Esophagus muscularis mucosa (tissue), 4 donors: ENCODE measurements around the gene LHB. TPM values are rescaled to one million over a fixed set of nuclear protein-coding genes. Genes with fewer than 3 reads are reported as not detected.

Experiments
- DNase-seq: peaks from one replicate; pipeline ENCODE4 v3.0.0-alpha.2; 2017; ENCODE audit errors: extremely low spot score
- H3K27ac ChIP-seq, 4 donors: fragments of 200-600 bp; sonication (generic); replicated peaks in 1 of 4; 1 replicate in 3 of 4; 2 replicates in 1 of 4; pipeline ENCODE4 v1.5.1; 2016 to 2019; ENCODE audit warnings: mild to moderate bottlenecking in 1 of 4
- H3K27me3 ChIP-seq, 4 donors: fragments of 200-600 bp; sonication (generic); one replicate each; pipeline versions ENCODE4 v1.5.1 to v1.6.0; 2016 to 2019
- H3K36me3 ChIP-seq, 4 donors: fragments of 200-600 bp; sonication (generic); one replicate each; pipeline ENCODE4 v1.5.1; 2016 to 2019
- H3K4me1 ChIP-seq, 4 donors: fragments of 200-600 bp; sonication (generic); one replicate each; pipeline ENCODE4 v1.5.1; 2016 to 2019
- H3K4me3 ChIP-seq, 4 donors: fragments of 200-600 bp; sonication (generic); 1 replicate in 2 of 4; 2 replicates in 2 of 4; pipeline ENCODE4 v1.5.1; 2016 to 2019; ENCODE audit warnings: mild to moderate bottlenecking in 4 of 4, moderate library complexity in 1 of 4
- H3K9me3 ChIP-seq, 4 donors: fragments of 200-600 bp; sonication (generic); 1 replicate in 3 of 4; 2 replicates in 1 of 4; pipeline ENCODE4 v1.5.1; 2016 to 2019
- CTCF ChIP-seq, 3 experiments: fragments of 200-600 bp in 2 of 3; fragments of 450-650 bp in 1 of 3; sonication (generic) in 2 of 3; IDR thresholded peaks; one replicate each; pipeline ENCODE4 v1.5.1; 2017 to 2019; ENCODE audit warnings: antibody characterized with exemption in 3 of 3, mild to moderate bottlenecking in 2 of 3, moderate library complexity in 1 of 3
- EP300 ChIP-seq: sonication (generic); formaldehyde crosslinking; IDR thresholded peaks from one replicate; pipeline ENCODE4 v1.6.1; 2017; ENCODE audit warnings: antibody characterized with exemption
- POLR2A ChIP-seq: fragments of 450-650 bp; IDR thresholded peaks from one replicate; pipeline ENCODE4 v1.6.1; 2017; ENCODE audit warnings: antibody characterized with exemption, moderate library complexity, mild to moderate bottlenecking, low read depth
- POLR2AphosphoS5 ChIP-seq, 2 donors: sonication (generic); formaldehyde crosslinking; IDR thresholded peaks; one replicate each; pipeline ENCODE4 v1.6.1; 2017; ENCODE audit warnings: antibody characterized with exemption in 2 of 2
- WGBS: methylation state at CpG from one replicate; pipeline ENCODE4 v1.1.5; 2018; 5-methylcytosine and 5-hydroxymethylcytosine counted together
- intact Hi-C: fragments of 100-400 bp; cut with DNase I; formaldehyde crosslinking; loops from one replicate; pipeline ENCODE4 v1.15.1; 2023
- total RNA-seq, 4 donors: library from RNA; depleted of rRNA; stranded (reverse); fragments of >200 nt; gene quantifications; one replicate each; pipeline versions ENCODE4 v1.1.0 to v1.2.1, GENCODE V29; 2016

Gene LHB
- total RNA-seq, 4 donors from 2014 or later, result not detected

- TF ChIP-seq POLR2AphosphoS5 (IDR thresholded peaks at IDR 0.05) (no peak), CTCF (IDR thresholded peaks at IDR 0.05) (no peak), POLR2A (no peak), EP300 (no peak)
- Histone ChIP-seq H3K27me3 (no peaks in the 10 kb centered on the region), H3K9me3 (no peaks in the 10 kb centered on the region), H3K4me1 (peaks cover 27 to 32% (median 30%) of the 10 kb centered on the region in 4 donors), H3K4me3 (no peak overlapping the region), H3K27ac (no peak overlapping the region), H3K36me3 (peaks cover 34 to 84% (median 71%) of the 10 kb centered on the region in 4 donors)
- intact Hi-C loops, result no loop called here
- DNase-seq, result no peak
- WGBS, result 92% methylated on average over 6 of the region's 7 CpGs
Observed at GRCh38 chr19:48987323-48987722, 29.6 kb downstream of the LHB start.

GRCh38 chr19:48986211-48986610 lies 30.7 kb downstream of the LHB start:
- TF ChIP-seq POLR2AphosphoS5 (IDR thresholded peaks at IDR 0.05) (no peak), POLR2A (no peak), CTCF (IDR thresholded peaks at IDR 0.05) (no peak), EP300 (no peak)
- intact Hi-C loops, result no loop called here
- H3K36me3 ChIP-seq, result peaks cover 36 to 95% (median 82%) of the 10 kb centered on the region in 4 donors
- no peak for DNase-seq
- H3K4me3 ChIP-seq, result no peak overlapping the region
- H3K9me3 ChIP-seq, result no peaks in the 10 kb centered on the region
- H3K4me1 ChIP-seq, result peaks cover 16 to 21% (median 19%) of the 10 kb centered on the region in 4 donors
- 80% methylated on average over 3 of the region's 3 CpGs for WGBS
- no peak overlapping the region for H3K27ac ChIP-seq
- no peaks in the 10 kb centered on the region for H3K27me3 ChIP-seq

DNA sequence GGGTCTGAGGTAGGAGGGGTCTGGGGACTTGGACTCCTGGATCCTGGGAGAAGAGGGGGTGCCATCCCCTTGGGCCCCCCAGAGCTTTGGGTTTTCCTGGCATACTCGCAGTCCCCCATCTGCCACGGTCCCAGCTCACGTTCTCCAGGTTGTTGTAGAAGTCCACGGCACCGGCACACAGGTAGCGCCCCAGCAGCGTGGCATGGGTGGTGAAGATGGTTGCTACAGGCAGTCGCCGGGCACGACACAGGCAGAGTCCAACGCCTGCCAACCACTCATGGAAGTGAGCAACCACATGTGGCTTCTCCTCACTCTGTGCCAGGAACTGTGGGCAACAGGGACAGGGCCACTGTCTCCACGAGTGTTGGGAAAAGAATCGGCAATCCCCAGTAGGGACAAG lies 31.2 kb downstream of the LHB start:
- peaks cover 11 to 16% (median 14%) of the 10 kb centered on the region in 4 donors for H3K4me1 ChIP-seq
- no peak for DNase-seq
- intact Hi-C loops, result no loop called here
- no peaks in the 10 kb centered on the region for H3K27me3 ChIP-seq
- 94% methylated on average over 7 of the region's 13 CpGs for WGBS
- no peaks in the 10 kb centered on the region for H3K9me3 ChIP-seq
- H3K4me3 ChIP-seq, result no peak overlapping the region
- H3K27ac ChIP-seq, result no peak overlapping the region
- peaks cover 36 to 96% (median 87%) of the 10 kb centered on the region in 4 donors for H3K36me3 ChIP-seq
- TF ChIP-seq CTCF (IDR thresholded peaks at IDR 0.05), result no peak
- TF ChIP-seq POLR2A, result no peak
- no peak for TF ChIP-seq EP300
- no peak for TF ChIP-seq POLR2AphosphoS5 (IDR thresholded peaks at IDR 0.05)

- 94% methylated on average over 9 of the region's 9 CpGs for WGBS
Observed at GRCh38 chr19:48982280-48982679, 34.6 kb downstream of the LHB start.

More at GRCh38 chr19:48982280-48982679, 34.6 kb downstream of the LHB start:
- TF ChIP-seq POLR2AphosphoS5 (IDR thresholded peaks at IDR 0.05) (no peak), POLR2A (no peak), CTCF (IDR thresholded peaks at IDR 0.05) (no peak)
- Histone ChIP-seq H3K36me3 (peaks cover 26 to 82% (median 72%) of the 10 kb centered on the region in 4 donors), H3K27ac (no peak overlapping the region), H3K27me3 (no peaks in the 10 kb centered on the region), H3K4me1 (peaks cover 20 to 23% (median 22%) of the 10 kb centered on the region in 4 donors), H3K4me3 (no peak overlapping the region), H3K9me3 (no peaks in the 10 kb centered on the region)
- DNase-seq, result no peak
- intact Hi-C loops, result no loop called here
